ENCODE measurements around the gene PDE4B.

- TF ChIP-seq POLR2A (IDR thresholded peaks at IDR 0.05) (no peak), CTCF (IDR thresholded peaks at IDR 0.05) (no peak)
These were observed 36.1 kb upstream of the PDE4B start for GRCh38 chr1:65756616-65757015.
